MCF 10A (cell line): ENCODE results near the gene RIPOR3. TPM values are rescaled to one million over a fixed set of nuclear protein-coding genes. Genes with fewer than 3 reads are reported as not detected.

Source experiments
- Bru-seq: library from RNA; stranded (reverse); fragments of 400-500 nt; gene quantifications from one replicate; lab custom pipeline; 2021; lab: Mats Ljungman, UMichigan
- BruChase-seq, 2 experiments: library from RNA; stranded (reverse); fragments of 400-500 nt; gene quantifications; one replicate each; lab custom pipeline; 2021; lab: Mats Ljungman, UMichigan
- BruUV-seq: library from RNA; stranded (reverse); fragments of 400-500 nt; replicated peaks from 2 replicates; lab custom pipeline; 2021; lab: Mats Ljungman, UMichigan
- CTCF ChIA-PET: fragments of 300-600 bp; sonication (Branson Sonifier 250); formaldehyde crosslinking; extraction: SDS; loops from one replicate; lab custom pipeline; 2021; ENCODE audit warnings: antibody characterized with exemption, inconsistent platforms; lab: Yijun Ruan, JAX
- POLR2A ChIA-PET: fragments of 300-600, 350-650 bp; sonication (Branson Sonifier 250); formaldehyde crosslinking; extraction: SDS; loops from one replicate; lab custom pipeline; 2020; ENCODE audit warnings: antibody characterized with exemption, inconsistent platforms; lab: Yijun Ruan, JAX
- DNase-seq: peaks from one replicate; pipeline ENCODE4 v3.0.0-alpha.2; 2018; ENCODE audit not compliant: unreplicated experiment
- H3K27ac Mint-ChIP-seq: one replicate; pipeline ENCODE4 v1.8.0; 2022; ENCODE audit warnings: mild to moderate bottlenecking, low read depth, mixed read lengths; ENCODE audit not compliant: unreplicated experiment
- H3K27me3 Mint-ChIP-seq: one replicate; pipeline ENCODE4 v1.8.0; 2022; ENCODE audit warnings: mixed read lengths; ENCODE audit not compliant: insufficient read depth, unreplicated experiment
- H3K36me3 Mint-ChIP-seq: one replicate; pipeline ENCODE4 v1.8.0; 2022; ENCODE audit warnings: mild to moderate bottlenecking, moderate library complexity, mixed read lengths; ENCODE audit not compliant: insufficient read depth, unreplicated experiment
- H3K4me1 Mint-ChIP-seq: one replicate; pipeline ENCODE4 v1.8.0; 2022; ENCODE audit warnings: mixed read lengths; ENCODE audit not compliant: insufficient read depth, unreplicated experiment
- H3K4me3 Mint-ChIP-seq: one replicate; pipeline ENCODE4 v1.8.0; 2022; ENCODE audit warnings: mild to moderate bottlenecking, moderate library complexity, mixed read lengths; ENCODE audit not compliant: unreplicated experiment
- H3K9me3 Mint-ChIP-seq: one replicate; pipeline ENCODE4 v1.8.0; 2022; ENCODE audit warnings: mixed read lengths; ENCODE audit not compliant: unreplicated experiment
- intact Hi-C: fragments of 100-400 bp; cut with micrococcal nuclease; formaldehyde crosslinking; loops from 2 replicates; pipeline ENCODE4 v1.14.1; 2022
- long read RNA-seq: library from polyadenylated mRNA; stranded (forward); transcript quantifications from one replicate; pipeline ENCODE4 v2.0.0, GENCODE V29; 2022
- total RNA-seq: library from RNA; stranded (reverse); gene quantifications from 2 replicates; pipeline ENCODE4 v1.2.3, GENCODE V29; 2022
- TF ChIP-seq, protein P1 (sequence below): fragments of 200-600 bp; IDR thresholded peaks from one replicate; pipeline ENCODE4 v1.8.0; 2022; ENCODE audit warnings: antibody characterized with exemption, mild to moderate bottlenecking; ENCODE audit not compliant: unreplicated experiment

Gene RIPOR3, protein sequence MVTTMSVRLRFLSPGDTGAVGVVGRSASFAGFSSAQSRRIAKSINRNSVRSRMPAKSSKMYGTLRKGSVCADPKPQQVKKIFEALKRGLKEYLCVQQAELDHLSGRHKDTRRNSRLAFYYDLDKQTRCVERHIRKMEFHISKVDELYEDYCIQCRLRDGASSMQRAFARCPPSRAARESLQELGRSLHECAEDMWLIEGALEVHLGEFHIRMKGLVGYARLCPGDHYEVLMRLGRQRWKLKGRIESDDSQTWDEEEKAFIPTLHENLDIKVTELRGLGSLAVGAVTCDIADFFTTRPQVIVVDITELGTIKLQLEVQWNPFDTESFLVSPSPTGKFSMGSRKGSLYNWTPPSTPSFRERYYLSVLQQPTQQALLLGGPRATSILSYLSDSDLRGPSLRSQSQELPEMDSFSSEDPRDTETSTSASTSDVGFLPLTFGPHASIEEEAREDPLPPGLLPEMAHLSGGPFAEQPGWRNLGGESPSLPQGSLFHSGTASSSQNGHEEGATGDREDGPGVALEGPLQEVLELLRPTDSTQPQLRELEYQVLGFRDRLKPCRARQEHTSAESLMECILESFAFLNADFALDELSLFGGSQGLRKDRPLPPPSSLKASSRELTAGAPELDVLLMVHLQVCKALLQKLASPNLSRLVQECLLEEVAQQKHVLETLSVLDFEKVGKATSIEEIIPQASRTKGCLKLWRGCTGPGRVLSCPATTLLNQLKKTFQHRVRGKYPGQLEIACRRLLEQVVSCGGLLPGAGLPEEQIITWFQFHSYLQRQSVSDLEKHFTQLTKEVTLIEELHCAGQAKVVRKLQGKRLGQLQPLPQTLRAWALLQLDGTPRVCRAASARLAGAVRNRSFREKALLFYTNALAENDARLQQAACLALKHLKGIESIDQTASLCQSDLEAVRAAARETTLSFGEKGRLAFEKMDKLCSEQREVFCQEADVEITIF
- not detected in 2 replicates for total RNA-seq
- Bru-seq, nascent RNA: percentile 1 among the genes with signal in this experiment
- percentile 2 among the genes with signal in this experiment for BruChase-seq, experiment 1, labeled RNA remaining after a 6-hour chase
- BruChase-seq, experiment 2, labeled RNA remaining after a 2-hour chase: percentile 2 among the genes with signal in this experiment
- long read RNA-seq, partial matches to known transcripts: 0 of 1 reads
- long read RNA-seq, other reads (novel, unspliced or antisense): 1 of 1 reads

DNA sequence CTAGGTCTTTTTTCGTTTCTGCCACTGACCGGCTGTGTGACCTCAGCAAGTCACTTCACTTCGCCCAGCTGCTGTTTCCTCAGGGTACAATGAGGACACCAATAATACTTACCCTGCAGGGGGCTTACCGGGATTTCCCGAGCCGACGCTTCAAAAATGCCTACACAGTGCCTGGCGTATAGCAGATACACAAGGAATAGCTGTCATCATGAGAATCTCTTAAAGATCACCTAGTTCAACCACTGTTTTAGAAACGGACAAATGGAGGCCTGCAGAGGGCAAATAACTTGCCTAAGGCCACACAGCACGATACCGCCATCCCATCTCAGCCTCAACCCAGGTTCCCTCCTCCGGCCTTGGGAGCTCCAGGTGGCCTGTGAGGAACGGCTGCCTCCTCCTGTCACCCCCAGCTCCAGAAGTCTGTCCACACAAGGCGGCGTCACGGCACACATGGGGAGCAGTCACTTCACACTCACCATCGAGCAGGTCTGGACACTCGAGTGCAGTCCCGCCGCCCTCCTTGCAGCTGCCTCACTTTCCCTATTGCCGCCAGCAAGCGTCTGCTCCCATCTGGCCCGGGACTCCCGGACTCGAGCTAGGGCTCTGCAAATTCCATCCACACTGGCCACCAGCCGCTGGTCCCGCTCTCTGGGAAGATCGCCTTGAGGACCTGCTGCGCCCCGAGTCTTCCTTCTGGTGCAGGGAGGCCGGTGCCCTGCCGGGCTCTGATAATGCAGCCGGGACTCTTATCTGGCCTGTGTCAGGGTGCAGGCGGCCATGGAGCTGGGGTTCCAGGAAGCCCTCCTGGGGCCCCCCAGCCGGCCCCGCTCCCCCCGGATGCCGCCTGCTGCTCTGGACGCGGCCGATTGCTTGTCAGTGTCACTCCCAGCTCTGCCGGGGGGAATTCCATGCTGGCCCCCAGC is at the start of gene RIPOR3:
Gene RIPOR3, minus strand, starts transcription at position 893 of the 923 bp plus-strand sequence. Its CDS starts 414 bp downstream, at position 479.
- POLR2A ChIA-PET: interaction anchor here (0.5 kb wide), 1 partner anchor 9 kb away, joined by 3 read pairs; no protein-coding TSS in a partner anchor
- BruUV-seq: no TSS peak
- no peak for DNase-seq
- Mint-ChIP-seq H3K27ac (no peak within 1 kb of the TSS), H3K27me3 (no peaks in the 10 kb centered on the region), H3K9me3 (no peaks in the 10 kb centered on the region), H3K36me3 (no peaks in the 10 kb centered on the region), H3K4me1 (peaks cover 12% of the 10 kb centered on the region), H3K4me3 (no peak within 1 kb of the TSS)
- intact Hi-C loops: no loop called here
- CTCF ChIA-PET: interaction anchor here (0.6 to 1.4 kb wide), 4 partner anchors 10 to 206 kb away, joined by 3 to 6 read pairs (median 4); no protein-coding TSS in a partner anchor
- TF ChIP-seq, protein P1, sequence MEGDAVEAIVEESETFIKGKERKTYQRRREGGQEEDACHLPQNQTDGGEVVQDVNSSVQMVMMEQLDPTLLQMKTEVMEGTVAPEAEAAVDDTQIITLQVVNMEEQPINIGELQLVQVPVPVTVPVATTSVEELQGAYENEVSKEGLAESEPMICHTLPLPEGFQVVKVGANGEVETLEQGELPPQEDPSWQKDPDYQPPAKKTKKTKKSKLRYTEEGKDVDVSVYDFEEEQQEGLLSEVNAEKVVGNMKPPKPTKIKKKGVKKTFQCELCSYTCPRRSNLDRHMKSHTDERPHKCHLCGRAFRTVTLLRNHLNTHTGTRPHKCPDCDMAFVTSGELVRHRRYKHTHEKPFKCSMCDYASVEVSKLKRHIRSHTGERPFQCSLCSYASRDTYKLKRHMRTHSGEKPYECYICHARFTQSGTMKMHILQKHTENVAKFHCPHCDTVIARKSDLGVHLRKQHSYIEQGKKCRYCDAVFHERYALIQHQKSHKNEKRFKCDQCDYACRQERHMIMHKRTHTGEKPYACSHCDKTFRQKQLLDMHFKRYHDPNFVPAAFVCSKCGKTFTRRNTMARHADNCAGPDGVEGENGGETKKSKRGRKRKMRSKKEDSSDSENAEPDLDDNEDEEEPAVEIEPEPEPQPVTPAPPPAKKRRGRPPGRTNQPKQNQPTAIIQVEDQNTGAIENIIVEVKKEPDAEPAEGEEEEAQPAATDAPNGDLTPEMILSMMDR: no peak

DNA sequence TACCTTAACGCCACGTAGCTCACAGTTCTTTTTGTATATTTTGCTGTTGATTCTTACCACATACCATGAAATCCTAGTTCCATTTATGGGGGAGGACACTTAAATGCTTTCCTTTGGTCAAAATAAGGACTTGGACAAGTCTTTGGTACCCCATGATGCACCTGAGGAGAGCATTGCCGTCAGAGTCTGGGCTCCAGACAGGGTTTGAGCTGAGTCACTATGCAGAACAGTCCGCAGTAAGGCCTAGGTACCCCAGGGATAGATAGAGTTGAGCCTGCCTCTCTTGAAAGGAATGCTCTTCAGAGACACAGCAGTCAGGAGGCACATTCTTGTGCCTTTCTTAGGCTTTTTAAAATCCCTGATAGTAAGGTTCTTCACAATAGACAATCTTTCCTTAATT is 46.0 kb upstream of the RIPOR3 start:
- DNase-seq: no peak

DNA sequence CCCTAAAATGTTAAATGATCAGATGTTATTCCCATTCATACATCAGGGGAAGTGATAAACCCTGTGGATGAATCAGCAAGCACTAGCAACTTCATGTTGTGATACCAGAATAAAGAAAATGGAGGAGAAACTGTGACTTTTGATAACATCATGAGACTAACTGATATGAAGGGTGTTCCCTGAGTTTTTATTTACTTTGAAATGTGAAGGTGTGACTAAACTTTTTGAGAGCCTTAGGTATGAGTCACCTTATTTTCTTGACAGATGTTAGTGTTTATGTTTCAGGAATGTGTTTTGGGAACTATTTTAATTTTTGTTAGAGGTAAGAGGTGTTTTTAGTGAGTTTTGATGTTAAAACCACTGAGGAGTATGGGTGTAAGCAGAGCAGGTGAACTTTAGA is 44.5 kb upstream of the RIPOR3 start:
- no TSS peak for BruUV-seq
- ChIA-PET CTCF (interaction anchor here (2.2 kb wide), 1 partner anchor 73 kb away, joined by 7 read pairs; no protein-coding TSS in a partner anchor), POLR2A (interaction anchor here (1.0 to 8.8 kb wide), 4 partner anchors 8 to 252 kb away, joined by 5 to 168 read pairs (median 64); no protein-coding TSS in a partner anchor)
- Mint-ChIP-seq H3K9me3 (no peaks in the 10 kb centered on the region), H3K36me3 (peaks cover 26% of the 10 kb centered on the region), H3K27ac (peak overlapping the region; percentile 80), H3K27me3 (no peaks in the 10 kb centered on the region), H3K4me3 (no peak overlapping the region), H3K4me1 (peaks cover 33% of the 10 kb centered on the region)
- DNase-seq: no peak
- TF ChIP-seq, protein P1: no peak
- intact Hi-C loops: no loop called here

More for the DNA sequence above, 46.0 kb upstream of the RIPOR3 start:
- intact Hi-C loops: no loop called here
- Mint-ChIP-seq H3K27ac (peak overlapping the region; percentile 33), H3K4me1 (peaks cover 40% of the 10 kb centered on the region), H3K36me3 (peaks cover 26% of the 10 kb centered on the region), H3K9me3 (no peaks in the 10 kb centered on the region), H3K27me3 (no peaks in the 10 kb centered on the region), H3K4me3 (no peak overlapping the region)
- TF ChIP-seq, protein P1: no peak
- BruUV-seq: no TSS peak
- CTCF ChIA-PET: interaction anchor here (0.6 to 1.6 kb wide), 5 partner anchors 11 to 90 kb away, joined by 3 to 5 read pairs (median 3); no protein-coding TSS in a partner anchor
- POLR2A ChIA-PET: interaction anchor here (0.6 to 12.6 kb wide), 8 partner anchors 6 to 308 kb away, joined by 3 to 168 read pairs (median 4); partner anchors contain the start of gene PARD6B
